Stomach smooth muscle (tissue), 2 donors: Measurements from ENCODE around the gene MACROH2A2.

ENCODE experiments used
- H3K27ac ChIP-seq: one replicate; pipeline ENCODE4 v1.7.0; 2013; ENCODE audit warnings: mild to moderate bottlenecking, low read length, inconsistent platforms
- H3K27me3 ChIP-seq, 2 donors: one replicate each; pipeline ENCODE4 v1.7.0; 2013; ENCODE audit warnings: low read length in 2 of 2; ENCODE audit not compliant: insufficient read depth in 2 of 2, control insufficient read depth in 1 of 2
- H3K36me3 ChIP-seq, 2 donors: one replicate each; pipeline ENCODE4 v1.7.0; 2013; ENCODE audit warnings: low read length in 2 of 2; ENCODE audit not compliant: control insufficient read depth in 2 of 2, insufficient read depth in 2 of 2
- H3K4me1 ChIP-seq: one replicate; pipeline ENCODE4 v1.7.0; 2013; ENCODE audit warnings: low read length; ENCODE audit not compliant: control insufficient read depth, insufficient read depth
- H3K4me3 ChIP-seq, 2 donors: one replicate each; pipeline ENCODE4 v1.7.0; 2013; ENCODE audit warnings: low read length in 2 of 2
- H3K9ac ChIP-seq, 2 donors: one replicate each; pipeline ENCODE4 v1.7.0; 2013; ENCODE audit warnings: low read length in 2 of 2, mild to moderate bottlenecking in 1 of 2
- H3K9me3 ChIP-seq, 2 donors: one replicate each; pipeline ENCODE4 v1.7.0; 2013; ENCODE audit warnings: low read length in 2 of 2; ENCODE audit not compliant: control insufficient read depth in 2 of 2
- donor health status: healthy.
- donor health status: Pancreatic carcinoma.

The MACROH2A2 gene

GRCh38 chr10:70048030-70048723 lies 4.5 kb upstream of the MACROH2A2 start:
- no peak overlapping the region for H3K27ac ChIP-seq
- no peak overlapping the region for H3K9ac ChIP-seq
- no peak overlapping the region for H3K4me3 ChIP-seq
- H3K4me1 ChIP-seq, result peaks cover 10% of the 10 kb centered on the region
- H3K36me3 ChIP-seq, result no peaks in the 10 kb centered on the region
- peaks cover 0 to 2% of the 10 kb centered on the region in 2 donors for H3K27me3 ChIP-seq
- H3K9me3 ChIP-seq, result no peaks in the 10 kb centered on the region

GRCh38 chr10:70051848-70052247 lies 798 bp upstream of the MACROH2A2 start:
- Histone ChIP-seq H3K4me1 (peaks cover 17% of the 10 kb centered on the region), H3K27me3 (peaks cover 0 to 2% of the 10 kb centered on the region in 2 donors), H3K9ac (peak overlapping the region in 1 of 2 donors; percentile 64), H3K36me3 (no peaks in the 10 kb centered on the region), H3K27ac (no peak overlapping the region), H3K9me3 (no peaks in the 10 kb centered on the region), H3K4me3 (peak overlapping the region; percentile 75 to 82)

GRCh38 chr10:70053218-70053840 lies 683 bp downstream of the MACROH2A2 start:
- peaks cover 17% of the 10 kb centered on the region for H3K4me1 ChIP-seq
- peaks cover 0 to 2% of the 10 kb centered on the region in 2 donors for H3K27me3 ChIP-seq
- peak overlapping the region; percentile 53 for H3K27ac ChIP-seq
- peak overlapping the region; percentile 62 to 64 for H3K9ac ChIP-seq
- H3K9me3 ChIP-seq, result no peaks in the 10 kb centered on the region
- peak overlapping the region; percentile 75 to 82 for H3K4me3 ChIP-seq
- no peaks in the 10 kb centered on the region for H3K36me3 ChIP-seq

- Histone ChIP-seq H3K4me3 (peak overlapping the region; percentile 33 to 82), H3K36me3 (no peaks in the 10 kb centered on the region), H3K9me3 (no peaks in the 10 kb centered on the region), H3K27me3 (peaks cover 0 to 2% of the 10 kb centered on the region in 2 donors), H3K9ac (peak overlapping the region in 1 of 2 donors; percentile 64), H3K27ac (no peak overlapping the region), H3K4me1 (peaks cover 17% of the 10 kb centered on the region)
These were observed 1.2 kb downstream of the MACROH2A2 start for GRCh38 chr10:70053841-70054288.

GRCh38 chr10:70054902-70055301 lies 2.3 kb downstream of the MACROH2A2 start:
- Histone ChIP-seq H3K9ac (no peak overlapping the region), H3K36me3 (no peaks in the 10 kb centered on the region), H3K27ac (no peak overlapping the region), H3K27me3 (peaks cover 0 to 2% of the 10 kb centered on the region in 2 donors), H3K9me3 (no peaks in the 10 kb centered on the region), H3K4me3 (no peak overlapping the region), H3K4me1 (peaks cover 17% of the 10 kb centered on the region)

- no peak overlapping the region for H3K27ac ChIP-seq
- no peaks in the 10 kb centered on the region for H3K36me3 ChIP-seq
- H3K27me3 ChIP-seq, result peaks cover 0 to 2% of the 10 kb centered on the region in 2 donors
- no peaks in the 10 kb centered on the region for H3K9me3 ChIP-seq
- H3K4me1 ChIP-seq, result peaks cover 17% of the 10 kb centered on the region
- H3K4me3 ChIP-seq, result no peak overlapping the region
- H3K9ac ChIP-seq, result no peak overlapping the region
These were observed 2.9 kb downstream of the MACROH2A2 start for GRCh38 chr10:70055550-70055949.

- H3K9ac ChIP-seq, result no peak overlapping the region
- H3K27me3 ChIP-seq, result peaks cover 0 to 1% of the 10 kb centered on the region in 2 donors
- peaks cover 12% of the 10 kb centered on the region for H3K4me1 ChIP-seq
- H3K4me3 ChIP-seq, result no peak overlapping the region
- H3K9me3 ChIP-seq, result no peaks in the 10 kb centered on the region
- no peaks in the 10 kb centered on the region for H3K36me3 ChIP-seq
- no peak overlapping the region for H3K27ac ChIP-seq
These were observed 4.7 kb downstream of the MACROH2A2 start for GRCh38 chr10:70057306-70057705.

GRCh38 chr10:70060389-70060788 lies 7.7 kb downstream of the MACROH2A2 start:
- H3K27ac ChIP-seq, result no peak overlapping the region
- no peak overlapping the region for H3K4me3 ChIP-seq
- H3K36me3 ChIP-seq, result no peaks in the 10 kb centered on the region
- no peaks in the 10 kb centered on the region for H3K4me1 ChIP-seq
- no peaks in the 10 kb centered on the region for H3K27me3 ChIP-seq
- no peaks in the 10 kb centered on the region for H3K9me3 ChIP-seq
- no peak overlapping the region for H3K9ac ChIP-seq

- Histone ChIP-seq H3K4me1 (no peaks in the 10 kb centered on the region), H3K4me3 (no peak overlapping the region), H3K27me3 (no peaks in the 10 kb centered on the region), H3K27ac (no peak overlapping the region), H3K9ac (no peak overlapping the region), H3K36me3 (no peaks in the 10 kb centered on the region), H3K9me3 (no peaks in the 10 kb centered on the region)
These were observed 10.9 kb downstream of the MACROH2A2 start for GRCh38 chr10:70063418-70064098.

GRCh38 chr10:70064486-70064885 lies 11.8 kb downstream of the MACROH2A2 start:
- Histone ChIP-seq H3K9me3 (no peaks in the 10 kb centered on the region), H3K4me1 (no peaks in the 10 kb centered on the region), H3K4me3 (no peak overlapping the region), H3K9ac (no peak overlapping the region), H3K27ac (no peak overlapping the region), H3K36me3 (no peaks in the 10 kb centered on the region), H3K27me3 (no peaks in the 10 kb centered on the region)
